ENCODE measurements around the gene MDM2.

DNA sequence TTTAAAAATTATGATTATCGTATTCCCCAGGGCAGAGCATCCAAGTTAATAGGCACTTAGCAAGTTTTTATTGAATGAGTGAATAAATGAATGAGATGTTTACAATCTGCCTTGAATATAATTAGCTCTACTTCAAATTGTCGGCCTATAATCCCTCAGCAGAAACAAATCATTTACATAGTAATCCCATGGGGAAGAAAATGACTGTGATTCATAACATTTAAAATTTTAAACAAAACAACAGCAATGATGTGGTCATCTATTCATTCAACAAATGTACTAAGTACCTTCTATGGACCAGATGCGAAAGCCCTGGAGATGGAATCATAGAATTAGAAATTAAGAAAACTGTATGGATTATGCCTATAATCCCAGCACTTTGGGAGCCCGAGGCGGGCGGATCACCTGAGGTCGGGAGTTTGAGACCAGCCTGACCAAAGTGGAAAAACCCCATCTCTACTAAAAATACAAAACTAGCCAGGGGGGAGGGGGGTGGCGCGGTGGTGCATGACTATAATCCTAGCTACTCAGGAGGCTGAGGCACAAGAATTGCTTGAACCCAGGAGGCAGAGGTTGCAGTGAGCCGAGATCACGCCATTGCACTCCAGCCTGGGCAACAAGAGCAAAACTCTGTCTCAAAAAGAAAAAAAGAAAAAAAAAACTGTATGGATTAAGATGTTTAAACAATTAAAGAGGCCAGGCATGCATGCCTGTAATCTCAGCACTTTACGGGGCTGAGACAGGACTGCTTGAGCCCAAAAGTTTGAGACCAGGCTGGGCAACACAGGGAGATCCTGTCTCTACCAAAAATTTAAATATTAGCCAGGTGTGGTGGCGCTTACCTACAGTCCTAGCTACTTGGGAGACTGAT is 17.7 kb upstream of the MDM2 start:
- TF ChIP-seq RELA (IDR thresholded peaks at IDR 0.05; ENCODE audit: borderline replicate concordance, partially characterized antibody) (no peak), TCF7 (IDR thresholded peaks at IDR 0.05; ENCODE audit: borderline replicate concordance) (no peak)

Measured in GM12878 (cell line).